Activated CD4-positive, alpha-beta T cell treated with anti-CD3 and anti-CD28 coated beads, Interleukin-2, amount 50 U/mL, for 24 hours (primary cell): ENCODE measurements around the gene TMEM120B.
A peak's percentile ranks its signal among the peaks of the same experiment; 100 is the strongest.

Experiments
- DNase-seq, 2 donors: peaks; one replicate each; pipeline ENCODE4 v3.0.0-alpha.2; 2020; ENCODE audit warnings: low read depth in 1 of 2, low spot score in 1 of 2

Gene TMEM120B

GRCh38 chr12:121801595-121802484, 89.3 kb downstream of the TMEM120B start:
- no peak for DNase-seq

- no peak for DNase-seq
These were observed 89.9 kb downstream of the TMEM120B start for GRCh38 chr12:121802485-121802842.

DNA sequence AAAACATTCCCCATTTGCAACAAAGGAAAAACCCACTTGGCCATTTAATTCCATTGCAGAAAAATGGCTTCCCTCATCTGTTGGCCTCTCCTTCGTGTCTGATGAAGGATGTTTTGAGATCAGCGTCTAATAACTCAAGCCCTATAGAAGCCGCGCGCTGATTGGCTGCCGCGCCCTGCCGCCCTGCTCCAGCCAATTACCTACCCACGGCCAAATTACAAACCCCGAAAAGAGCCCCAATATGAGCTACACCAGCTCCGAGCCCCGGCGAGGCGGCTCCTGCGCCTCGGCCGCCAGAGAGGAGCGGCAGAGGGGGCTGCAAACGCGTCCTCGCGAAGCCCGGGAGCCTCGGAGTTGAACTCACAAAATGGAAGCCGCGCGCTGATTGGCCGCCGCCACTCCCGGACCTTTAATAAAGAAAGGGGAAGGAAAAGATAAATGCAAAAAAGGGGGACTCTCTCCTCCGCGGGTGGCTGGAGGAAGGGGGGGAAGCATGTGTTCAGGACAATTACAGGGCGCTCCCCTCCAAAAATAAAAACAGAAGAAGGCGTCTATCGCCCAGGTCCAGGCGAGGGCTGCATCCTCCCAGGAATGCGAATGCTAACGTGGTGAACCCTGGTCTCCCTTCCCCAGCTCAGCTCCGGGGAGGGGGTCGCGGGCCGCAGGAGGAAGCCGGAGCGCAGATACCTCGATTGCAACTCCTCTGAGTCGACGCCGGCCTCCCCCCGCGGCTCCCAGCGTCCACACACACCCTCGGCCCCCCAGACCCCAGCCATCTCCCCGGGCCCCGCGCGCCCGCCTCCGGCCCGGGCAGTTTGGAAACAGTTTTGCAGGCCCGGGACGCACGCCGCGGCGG, 90.5 kb downstream of the TMEM120B start:
- peak; percentile 76 to 84 for DNase-seq

GRCh38 chr12:121803861-121804416, 91.4 kb downstream of the TMEM120B start, which contains the start of gene SETD1B:
SETD1B (plus strand) TSS chr12:121804009; CDS start chr12:121804738, 729 bp downstream.
- no peak for DNase-seq

GRCh38 chr12:121804417-121805111, 92.0 kb downstream of the TMEM120B start:
- DNase-seq = no peak

- no peak for DNase-seq
These were observed 92.8 kb downstream of the TMEM120B start for GRCh38 chr12:121805171-121806008.

GRCh38 chr12:121806009-121806545, 93.5 kb downstream of the TMEM120B start:
- DNase-seq = no peak

- no peak for DNase-seq
These were observed 94.2 kb downstream of the TMEM120B start for GRCh38 chr12:121806546-121807423.

- DNase-seq = no peak
These were observed 95.2 kb downstream of the TMEM120B start for GRCh38 chr12:121807642-121808347.

- no peak for DNase-seq
These were observed 96.1 kb downstream of the TMEM120B start for GRCh38 chr12:121808623-121809022.

DNA sequence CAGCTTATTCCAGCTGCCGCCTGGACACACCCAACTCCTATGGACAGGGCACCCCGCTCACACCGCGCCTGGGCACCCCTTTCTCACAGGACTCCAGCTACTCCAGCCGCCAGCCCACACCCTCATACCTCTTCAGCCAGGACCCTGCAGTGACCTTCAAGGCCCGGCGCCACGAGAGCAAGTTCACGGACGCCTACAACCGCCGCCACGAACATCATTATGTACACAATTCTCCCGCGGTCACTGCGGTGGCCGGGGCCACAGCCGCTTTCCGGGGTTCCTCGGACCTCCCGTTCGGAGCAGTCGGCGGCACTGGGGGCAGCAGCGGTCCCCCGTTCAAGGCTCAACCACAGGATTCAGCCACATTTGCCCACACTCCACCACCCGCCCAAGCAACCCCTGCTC, 97.2 kb downstream of the TMEM120B start:
- no peak for DNase-seq

DNA sequence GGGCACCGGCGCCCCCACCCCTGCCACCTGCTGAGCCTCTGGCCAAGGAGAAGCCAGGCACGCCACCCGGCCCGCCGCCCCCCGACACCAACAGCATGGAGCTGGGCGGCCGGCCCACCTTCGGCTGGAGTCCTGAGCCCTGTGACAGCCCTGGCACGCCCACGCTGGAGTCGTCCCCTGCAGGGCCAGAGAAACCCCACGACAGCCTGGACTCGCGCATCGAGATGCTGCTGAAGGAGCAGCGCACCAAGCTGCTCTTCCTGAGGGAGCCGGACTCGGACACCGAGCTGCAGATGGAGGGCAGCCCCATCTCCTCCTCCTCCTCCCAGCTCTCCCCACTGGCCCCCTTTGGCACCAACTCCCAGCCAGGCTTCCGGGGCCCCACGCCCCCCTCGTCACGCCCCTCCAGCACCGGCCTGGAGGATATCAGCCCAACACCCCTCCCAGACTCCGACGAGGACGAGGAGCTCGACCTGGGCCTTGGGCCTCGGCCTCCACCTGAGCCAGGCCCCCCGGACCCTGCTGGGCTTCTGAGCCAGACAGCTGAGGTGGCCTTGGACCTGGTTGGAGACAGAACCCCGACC, 97.8 kb downstream of the TMEM120B start:
- no peak for DNase-seq

DNA sequence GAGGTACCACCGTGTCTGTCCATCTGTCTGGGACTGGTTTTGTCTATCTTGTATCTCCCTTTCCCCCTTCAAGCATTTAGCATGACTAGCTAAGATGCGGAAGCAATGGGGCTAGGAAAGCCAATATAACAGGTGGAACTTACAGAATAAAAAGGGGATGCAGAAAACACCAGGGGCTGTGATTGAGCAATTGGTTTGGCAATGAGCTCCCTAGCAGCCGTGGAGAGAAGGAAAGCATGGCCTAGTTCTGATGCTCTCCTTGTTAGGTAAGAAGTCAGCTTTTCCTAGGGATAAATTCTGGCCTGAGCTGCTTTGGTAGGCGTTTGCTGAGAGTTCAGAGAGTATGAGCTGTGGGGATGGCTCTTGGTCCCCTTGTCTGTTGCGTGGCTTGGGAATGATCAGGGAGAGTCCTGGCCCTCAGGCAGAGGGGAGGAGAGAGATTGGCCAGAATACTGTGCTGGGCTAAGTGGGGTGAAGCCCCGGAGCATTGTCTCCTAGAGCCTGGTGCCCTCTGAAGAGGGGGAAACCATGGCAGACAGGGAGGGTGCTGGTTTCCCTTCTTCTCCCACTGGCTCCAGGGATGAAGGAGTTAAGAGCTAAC, 98.4 kb downstream of the TMEM120B start:
- DNase-seq = no peak

DNA sequence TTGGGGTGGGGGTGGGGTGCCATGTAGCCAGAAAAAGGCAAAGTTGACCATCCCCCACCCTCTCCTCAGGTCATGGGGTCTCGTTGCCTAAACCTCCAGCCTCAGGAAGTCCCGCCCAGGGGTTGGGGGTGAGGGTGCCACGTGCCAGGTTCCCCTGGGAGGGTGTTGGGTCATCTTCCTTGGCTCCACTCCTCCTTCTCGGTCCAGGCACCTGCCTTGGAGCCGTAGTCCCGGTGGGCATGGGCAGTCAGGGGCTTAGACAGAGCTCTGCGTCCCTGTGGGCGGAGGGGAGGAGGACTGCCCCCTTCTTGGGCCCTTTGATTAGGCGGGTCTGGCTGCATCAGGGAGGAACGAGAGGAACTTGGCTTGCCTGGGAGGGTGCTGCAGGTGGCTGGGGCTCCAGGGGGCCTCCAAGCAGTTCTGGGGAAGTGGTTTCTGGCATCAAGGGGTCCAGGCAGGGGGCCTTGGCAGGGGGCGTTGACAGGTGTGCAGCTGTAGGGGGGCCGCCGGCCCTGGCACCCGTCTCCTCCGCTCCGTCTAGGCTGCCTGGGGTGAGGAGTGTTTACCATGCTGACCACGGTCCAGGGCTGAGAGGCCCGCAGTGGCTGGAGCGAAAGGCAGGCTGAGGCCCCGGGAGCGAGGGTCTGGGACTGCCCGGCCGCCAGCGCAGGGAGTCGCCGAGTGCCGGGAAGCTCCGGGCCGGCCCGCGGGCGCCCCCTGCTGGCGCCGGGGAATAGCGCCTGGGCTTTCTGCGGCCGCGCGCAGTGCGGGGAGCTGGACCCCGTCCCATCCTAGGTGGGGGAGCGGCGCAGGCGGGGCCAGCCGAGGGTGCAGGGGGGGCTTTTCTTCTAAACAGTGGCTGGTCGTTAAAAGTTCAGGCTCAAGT, 99.1 kb downstream of the TMEM120B start:
- DNase-seq = peak in 1 of 2 donors; percentile 63

DNA sequence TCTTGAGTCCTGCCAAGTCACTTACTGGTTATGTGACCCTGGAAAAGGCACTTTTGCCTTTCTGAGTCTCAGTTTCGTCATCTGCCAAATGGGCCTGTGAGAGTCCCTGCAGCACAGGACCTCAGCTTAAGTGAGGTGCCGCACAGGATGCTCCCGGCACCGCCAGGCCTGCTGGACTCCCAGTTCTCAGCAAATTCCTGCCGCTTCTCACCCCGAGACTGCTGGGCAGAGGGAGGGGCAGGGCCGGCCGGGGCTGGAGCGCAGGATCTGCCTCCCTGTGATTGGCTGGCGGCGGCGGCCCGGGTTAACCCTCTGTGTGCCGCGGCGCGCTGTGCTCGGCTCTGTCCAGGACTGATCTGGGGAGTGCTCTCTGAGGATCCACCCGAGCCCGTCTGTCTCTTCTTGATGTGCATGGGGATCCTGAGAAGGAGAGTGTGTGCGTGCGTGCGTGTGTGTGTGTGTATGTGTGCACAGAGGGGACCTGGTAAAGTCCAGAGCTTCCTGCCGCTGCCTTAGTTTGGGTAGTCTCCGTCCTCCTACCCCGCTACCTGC, 99.8 kb downstream of the TMEM120B start:
- DNase-seq = no peak
